ENCODE data around the gene ARL6IP5. TPM values are rescaled to one million over a fixed set of nuclear protein-coding genes. Genes with fewer than 3 reads are reported as not detected.

ARL6IP5 gene
- total RNA-seq, 4 donors from 2014 or later: 35.9 to 101 (median 63.0) TPM

GRCh38 chr3:69104586-69104985, 19.8 kb downstream of the ARL6IP5 start:
- peaks cover 0 to 58% (median 18%) of the 10 kb centered on the region in 3 donors for H3K36me3 ChIP-seq
- intact Hi-C loops (cut with DNase I): no loop called here
- no peak for DNase-seq
- no peak for TF ChIP-seq CTCF (IDR thresholded peaks at IDR 0.05)
- no peak for TF ChIP-seq POLR2A (IDR thresholded peaks at IDR 0.05)
- no peaks in the 10 kb centered on the region for H3K27me3 ChIP-seq
- 75 to 79% methylated on average over 8 of the region's 8 CpGs for WGBS, 2 donors
- peaks cover 0 to 17% (median 0%) of the 10 kb centered on the region in 3 donors for H3K4me1 ChIP-seq
- no peak overlapping the region for H3K4me3 ChIP-seq
- H3K9me3 ChIP-seq: no peaks in the 10 kb centered on the region
- H3K27ac ChIP-seq: no peak overlapping the region

- Histone ChIP-seq H3K9me3 (no peaks in the 10 kb centered on the region), H3K36me3 (peaks cover 0 to 51% (median 18%) of the 10 kb centered on the region in 3 donors), H3K27me3 (no peaks in the 10 kb centered on the region), H3K4me1 (peaks cover 0 to 11% (median 0%) of the 10 kb centered on the region in 3 donors), H3K27ac (no peak overlapping the region), H3K4me3 (no peak overlapping the region)
- intact Hi-C loops (cut with DNase I): no loop called here
- DNase-seq: no peak
- WGBS, 2 donors: 35 to 41% methylated on average over 3 of the region's 3 CpGs
- TF ChIP-seq CTCF (IDR thresholded peaks at IDR 0.05): no peak
- TF ChIP-seq POLR2A (IDR thresholded peaks at IDR 0.05): no peak
Observed at GRCh38 chr3:69105320-69105719, 20.6 kb downstream of the ARL6IP5 start.

GRCh38 chr3:69107841-69108240, 23.1 kb downstream of the ARL6IP5 start:
- peaks cover 0 to 9% (median 0%) of the 10 kb centered on the region in 3 donors for H3K4me1 ChIP-seq
- 80 to 86% methylated on average over 5 of the region's 5 CpGs for WGBS, 2 donors
- no peak for TF ChIP-seq CTCF (IDR thresholded peaks at IDR 0.05)
- no peak for TF ChIP-seq POLR2A (IDR thresholded peaks at IDR 0.05)
- no peaks in the 10 kb centered on the region for H3K9me3 ChIP-seq
- peaks cover 0 to 32% (median 10%) of the 10 kb centered on the region in 3 donors for H3K36me3 ChIP-seq
- H3K4me3 ChIP-seq: no peak overlapping the region
- DNase-seq: no peak
- H3K27me3 ChIP-seq: no peaks in the 10 kb centered on the region
- intact Hi-C loops (cut with DNase I): no loop called here
- no peak overlapping the region for H3K27ac ChIP-seq

GRCh38 chr3:69108811-69109210, 24.1 kb downstream of the ARL6IP5 start:
- H3K27me3 ChIP-seq: no peaks in the 10 kb centered on the region
- H3K36me3 ChIP-seq: peaks cover 0 to 23% (median 7%) of the 10 kb centered on the region in 3 donors
- H3K27ac ChIP-seq: no peak overlapping the region
- 70 to 85% methylated on average over 5 of the region's 5 CpGs for WGBS, 2 donors
- H3K4me3 ChIP-seq: no peak overlapping the region
- intact Hi-C loops (cut with DNase I): no loop called here
- DNase-seq: no peak
- H3K4me1 ChIP-seq: peaks cover 0 to 12% (median 0%) of the 10 kb centered on the region in 3 donors
- H3K9me3 ChIP-seq: no peaks in the 10 kb centered on the region
- no peak for TF ChIP-seq CTCF (IDR thresholded peaks at IDR 0.05)
- TF ChIP-seq POLR2A (IDR thresholded peaks at IDR 0.05): no peak

- no peak overlapping the region for H3K4me3 ChIP-seq
- H3K36me3 ChIP-seq: peaks cover 0 to under 1% (median 0%) of the 10 kb centered on the region in 3 donors
- intact Hi-C loops (cut with DNase I): no loop called here
- no peak for TF ChIP-seq CTCF (IDR thresholded peaks at IDR 0.05)
- TF ChIP-seq POLR2A (IDR thresholded peaks at IDR 0.05): no peak
- 100% methylated on average over 1 of the region's 1 CpG for WGBS, 2 donors
- H3K27me3 ChIP-seq: no peaks in the 10 kb centered on the region
- peaks cover 0 to 10% (median 0%) of the 10 kb centered on the region in 3 donors for H3K4me1 ChIP-seq
- no peaks in the 10 kb centered on the region for H3K9me3 ChIP-seq
- no peak for DNase-seq
- no peak overlapping the region for H3K27ac ChIP-seq
Observed at GRCh38 chr3:69110941-69111546, 26.3 kb downstream of the ARL6IP5 start.
